ENCODE data around the gene SLC15A1.
A peak's percentile ranks its signal among the peaks of the same experiment; 100 is the strongest.

Gene SLC15A1

GRCh38 chr13:98690348-98691022, 62.0 kb downstream of the SLC15A1 start:
- DNase-seq: no peak

- no peak for DNase-seq
These were observed 63.0 kb downstream of the SLC15A1 start for GRCh38 chr13:98689347-98689968.

- DNase-seq: no peak
These were observed 64.1 kb downstream of the SLC15A1 start for GRCh38 chr13:98688373-98688772.

- DNase-seq: no peak
These were observed 65.2 kb downstream of the SLC15A1 start for GRCh38 chr13:98687319-98687718.

- no peak for DNase-seq
These were observed 66.2 kb downstream of the SLC15A1 start for GRCh38 chr13:98686270-98686669.

- no peak for DNase-seq
These were observed 67.3 kb downstream of the SLC15A1 start for GRCh38 chr13:98685146-98685545.

- DNase-seq: no peak
These were observed 71.4 kb downstream of the SLC15A1 start for GRCh38 chr13:98681049-98681448.

- DNase-seq: no peak
These were observed 73.7 kb downstream of the SLC15A1 start for GRCh38 chr13:98678741-98679140.

- DNase-seq: no peak
These were observed 75.1 kb downstream of the SLC15A1 start for GRCh38 chr13:98677398-98677797.

- no peak for DNase-seq
These were observed 76.2 kb downstream of the SLC15A1 start for GRCh38 chr13:98676239-98676638.

GRCh38 chr13:98675837-98676236, 76.6 kb downstream of the SLC15A1 start:
- DNase-seq: no peak

GRCh38 chr13:98675066-98675465, 77.4 kb downstream of the SLC15A1 start:
- no peak for DNase-seq

GRCh38 chr13:98672947-98673613, 79.4 kb downstream of the SLC15A1 start:
- peak; percentile 38 for DNase-seq

GRCh38 chr13:98668155-98668554, 84.3 kb downstream of the SLC15A1 start:
- DNase-seq: no peak

- no peak for DNase-seq
These were observed 86.9 kb downstream of the SLC15A1 start for GRCh38 chr13:98665638-98665995.

GRCh38 chr13:98664924-98665637, 87.4 kb downstream of the SLC15A1 start:
- no peak for DNase-seq

- DNase-seq: no peak
These were observed 88.0 kb downstream of the SLC15A1 start for GRCh38 chr13:98664510-98664909.

GRCh38 chr13:98664047-98664446, 88.4 kb downstream of the SLC15A1 start:
- DNase-seq: peak; percentile 45

- no peak for DNase-seq
These were observed 94.3 kb downstream of the SLC15A1 start for GRCh38 chr13:98658131-98658530.

- DNase-seq: no peak
These were observed 94.9 kb downstream of the SLC15A1 start for GRCh38 chr13:98657506-98658085.

- no peak for DNase-seq
These were observed 96.2 kb downstream of the SLC15A1 start for GRCh38 chr13:98656223-98656622.

- DNase-seq: peak; percentile 77
These were observed 98.9 kb downstream of the SLC15A1 start for GRCh38 chr13:98653463-98653985.

Data from activated CD8-positive, alpha-beta memory T cell treated with anti-CD3 and anti-CD28 coated beads, Interleukin-2, amount 50 U/mL, for 4 hours (primary cell).